NCI-H2196 (cell line): ENCODE data around the gene RHOBTB3.
"Not testable (repeated sequence)": the region's sequence is repeated elsewhere in the genome, so short reads cannot be mapped to it uniquely, and the experiment has no call there.

Experiments used
- DNase-seq: peaks from one replicate; lab custom pipeline; 2025; ENCODE audit not compliant: unreplicated experiment; lab: John Stamatoyannopoulos, UW

RHOBTB3 gene

GRCh38 chr5:95713246-95713645 lies 17.9 kb upstream of the RHOBTB3 start:
- DNase-seq: not testable (repeated sequence)

GRCh38 chr5:95713960-95714710 lies 17.0 kb upstream of the RHOBTB3 start:
- DNase-seq: no peak

- DNase-seq: no peak
Observed at GRCh38 chr5:95715799-95716461, 15.2 kb upstream of the RHOBTB3 start.

GRCh38 chr5:95717439-95717838 lies 13.7 kb upstream of the RHOBTB3 start:
- no peak for DNase-seq

GRCh38 chr5:95718203-95718602 lies 12.9 kb upstream of the RHOBTB3 start:
- no peak for DNase-seq

- DNase-seq: no peak
Observed at GRCh38 chr5:95718738-95719137, 12.4 kb upstream of the RHOBTB3 start.

- DNase-seq: no peak
Observed at GRCh38 chr5:95720094-95720786, 10.9 kb upstream of the RHOBTB3 start.

GRCh38 chr5:95721582-95722295 lies 9.4 kb upstream of the RHOBTB3 start:
- DNase-seq: no peak

GRCh38 chr5:95723632-95724369 lies 7.3 kb upstream of the RHOBTB3 start:
- no peak for DNase-seq

- DNase-seq: no peak
Observed at GRCh38 chr5:95725071-95725820, 5.9 kb upstream of the RHOBTB3 start.

- no peak for DNase-seq
Observed at GRCh38 chr5:95725937-95726810, 5.0 kb upstream of the RHOBTB3 start.

GRCh38 chr5:95726811-95727763 lies 4.0 kb upstream of the RHOBTB3 start:
- no peak for DNase-seq

GRCh38 chr5:95727764-95728191 lies 3.4 kb upstream of the RHOBTB3 start:
- peak; percentile 65 for DNase-seq

GRCh38 chr5:95728494-95729114 lies 2.5 kb upstream of the RHOBTB3 start:
- no peak for DNase-seq

GRCh38 chr5:95729115-95730010 lies 1.8 kb upstream of the RHOBTB3 start:
- DNase-seq: no peak

- no peak for DNase-seq
Observed at GRCh38 chr5:95730011-95730700, 980 bp upstream of the RHOBTB3 start.
